GM21367 (cell line): Measurements from ENCODE around the gene MED27.

ENCODE experiments used
- ATAC-seq: cut with Tn5 transposase; IDR thresholded peaks from one replicate; pipeline ENCODE4 v1.9.1; 2021; ENCODE audit not compliant: unreplicated experiment

Gene MED27

GRCh38 chr9:131840751-131841702 is 238.6 kb downstream of the MED27 start:
- ATAC-seq: no peak

- no peak for ATAC-seq
These were observed 239.4 kb downstream of the MED27 start for GRCh38 chr9:131840220-131840619.

GRCh38 chr9:131839281-131840084 is 240.2 kb downstream of the MED27 start:
- ATAC-seq: no peak

- ATAC-seq: no peak
These were observed 241.0 kb downstream of the MED27 start for GRCh38 chr9:131838530-131839280.

GRCh38 chr9:131837836-131838235 is 241.8 kb downstream of the MED27 start:
- ATAC-seq: no peak

GRCh38 chr9:131837316-131837715 is 242.4 kb downstream of the MED27 start:
- no peak for ATAC-seq

- no peak for ATAC-seq
These were observed 242.9 kb downstream of the MED27 start for GRCh38 chr9:131836607-131837315.

- no peak for ATAC-seq
These were observed 243.6 kb downstream of the MED27 start for GRCh38 chr9:131836021-131836420.

- ATAC-seq: no peak
These were observed 244.3 kb downstream of the MED27 start for GRCh38 chr9:131835151-131835910.

GRCh38 chr9:131834721-131835120 is 244.9 kb downstream of the MED27 start:
- ATAC-seq: no peak

- no peak for ATAC-seq
These were observed 245.8 kb downstream of the MED27 start for GRCh38 chr9:131833906-131834305.

GRCh38 chr9:131833083-131833482 is 246.6 kb downstream of the MED27 start:
- ATAC-seq: no peak

GRCh38 chr9:131831380-131832165 is 248.1 kb downstream of the MED27 start:
- ATAC-seq: no peak

GRCh38 chr9:131827821-131828369 is 251.8 kb downstream of the MED27 start:
- no peak for ATAC-seq

GRCh38 chr9:131826966-131827525 is 252.6 kb downstream of the MED27 start:
- no peak for ATAC-seq

- ATAC-seq: no peak
These were observed 253.6 kb downstream of the MED27 start for GRCh38 chr9:131826053-131826452.

- no peak for ATAC-seq
These were observed 254.6 kb downstream of the MED27 start for GRCh38 chr9:131824953-131825495.

GRCh38 chr9:131824155-131824594 is 255.5 kb downstream of the MED27 start:
- no peak for ATAC-seq
